GM12891 (cell line): ENCODE measurements around the gene FBN2.
"Not testable (repeated sequence)": the region's sequence is repeated elsewhere in the genome, so short reads cannot be mapped to it uniquely, and the experiment has no call there.

ENCODE experiments used
- DNase-seq: peaks from one replicate; pipeline ENCODE4 v3.0.0; 2011; ENCODE audit warnings: low spot score; ENCODE audit not compliant: insufficient read length
- FAIRE-seq: peaks from 2 replicates; lab custom pipeline; 2011; peaks lifted over from hg19 to GRCh38; lab: Jason Lieb, UNC
- PAX5 ChIP-seq: IDR thresholded peaks from 2 replicates; pipeline ENCODE4 v1.6.1; 2011; ENCODE audit warnings: low read length, moderate library complexity, mild to moderate bottlenecking; ENCODE audit not compliant: insufficient read depth, severe bottlenecking
- POLR2A ChIP-seq: IDR thresholded peaks from 2 replicates; pipeline ENCODE4 v1.6.1; 2011; ENCODE audit warnings: low read depth, low read length, control low read depth
- POLR2AphosphoS5 ChIP-seq: IDR thresholded peaks from 2 replicates; pipeline ENCODE4 v1.6.1; 2011; ENCODE audit warnings: low read depth, low read length, control low read depth
- POU2F2 ChIP-seq: IDR thresholded peaks from 2 replicates; pipeline ENCODE4 v1.6.1; 2011; ENCODE audit warnings: low read depth, mild to moderate bottlenecking, control low read depth, low read length, moderate library complexity
- SPI1 ChIP-seq: IDR thresholded peaks from 2 replicates; pipeline ENCODE4 v1.6.1; 2011; ENCODE audit warnings: low read depth, low read length, control low read depth
- TAF1 ChIP-seq: IDR thresholded peaks from 2 replicates; pipeline ENCODE4 v1.6.1; 2011; ENCODE audit warnings: low read depth, low read length, control low read depth

FBN2 gene

DNA sequence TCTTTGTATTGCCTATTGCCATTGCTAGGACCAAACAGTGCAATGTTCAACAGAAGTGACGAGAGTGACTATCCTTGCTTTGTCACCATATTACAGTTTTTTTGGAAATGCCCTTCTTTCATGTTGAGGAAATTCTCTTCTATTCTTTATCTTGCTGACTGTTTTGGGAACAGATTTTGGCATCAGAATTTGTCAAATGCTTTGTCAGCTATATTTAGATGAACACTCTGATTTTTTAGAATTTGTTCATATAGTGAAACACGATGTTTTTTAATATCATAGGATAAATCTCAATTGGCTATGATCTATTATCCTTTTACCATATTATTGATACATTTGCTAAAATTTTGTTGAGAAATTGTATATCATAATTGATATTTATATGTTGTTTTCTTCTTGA is 31.4 kb downstream of the FBN2 start:
- FAIRE-seq, result no peak
- no peak for DNase-seq
- TF ChIP-seq POLR2AphosphoS5 (no peak), PAX5 (no peak), SPI1 (no peak), TAF1 (no peak), POLR2A (no peak), POU2F2 (no peak)

- not testable (repeated sequence) for DNase-seq, FAIRE-seq
Measured at GRCh38 chr5:128503727-128504126, 34.3 kb downstream of the FBN2 start.

DNA sequence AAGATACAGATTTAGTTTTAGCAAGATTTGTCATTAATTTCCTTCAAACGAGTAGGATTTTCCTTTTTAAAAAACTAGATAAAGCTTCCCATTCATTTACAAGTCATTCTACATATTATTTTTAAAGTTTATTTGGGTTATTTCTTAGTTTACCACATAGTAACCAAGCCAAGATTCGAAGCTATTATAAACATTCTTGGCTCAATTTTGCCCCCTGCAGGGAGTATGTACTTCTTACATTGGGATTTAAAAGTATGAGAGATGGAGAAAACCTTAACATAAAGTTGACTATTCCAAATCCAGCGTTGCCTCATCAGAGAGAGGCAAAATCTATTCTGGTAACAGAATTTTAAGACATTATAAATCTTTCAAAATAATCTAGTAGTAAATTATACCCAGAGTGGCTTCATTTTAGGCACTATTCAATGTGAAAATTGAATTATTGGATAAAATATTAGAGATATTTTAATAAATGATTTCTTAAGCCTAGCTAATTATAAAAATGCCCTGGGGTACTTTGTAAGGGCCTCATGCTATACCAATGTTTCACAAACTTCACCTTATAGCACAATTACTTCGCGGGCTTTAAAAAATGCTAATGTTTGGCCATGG is 39.1 kb downstream of the FBN2 start:
- DNase-seq (no peak), FAIRE-seq (no peak)
- TF ChIP-seq PAX5, result no peak
- TF ChIP-seq POLR2AphosphoS5, result no peak
- no peak for TF ChIP-seq POLR2A
- TF ChIP-seq POU2F2, result no peak
- no peak for TF ChIP-seq TAF1
- no peak for TF ChIP-seq SPI1

- FAIRE-seq (no peak), DNase-seq (no peak)
- TF ChIP-seq TAF1 (no peak), POLR2AphosphoS5 (no peak), POLR2A (no peak), SPI1 (no peak), PAX5 (no peak), POU2F2 (no peak)
Measured at GRCh38 chr5:128494516-128494915, 43.5 kb downstream of the FBN2 start.

GRCh38 chr5:128493657-128494329 is 44.3 kb downstream of the FBN2 start:
- no peak for TF ChIP-seq POLR2AphosphoS5
- no peak for TF ChIP-seq PAX5
- TF ChIP-seq TAF1, result no peak
- no peak for TF ChIP-seq POU2F2
- TF ChIP-seq POLR2A, result no peak
- no peak for TF ChIP-seq SPI1
- no peak for FAIRE-seq
- no peak for DNase-seq

- FAIRE-seq, result no peak
- no peak for DNase-seq
- TF ChIP-seq POLR2A (no peak), TAF1 (no peak), POU2F2 (no peak), SPI1 (no peak), POLR2AphosphoS5 (no peak), PAX5 (no peak)
Measured at GRCh38 chr5:128491291-128491690, 46.8 kb downstream of the FBN2 start.

DNA sequence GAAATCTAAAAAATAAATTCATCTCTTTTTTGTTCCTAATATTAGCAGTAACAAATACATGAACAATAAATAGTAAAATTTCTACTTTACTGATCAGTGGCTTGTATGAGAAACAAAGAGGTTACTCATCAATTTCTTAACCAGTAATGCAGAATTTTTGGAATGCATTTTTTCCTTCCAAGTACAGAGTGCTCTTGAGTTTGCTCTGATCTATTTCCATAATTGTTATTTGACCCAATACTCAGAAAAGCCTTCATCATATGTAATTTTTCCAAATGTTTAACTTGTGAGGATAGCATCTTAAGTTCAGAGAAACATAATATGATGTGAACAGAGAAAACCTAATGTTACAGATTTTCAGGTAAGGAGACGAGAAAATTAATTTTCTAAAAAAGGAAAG is 47.3 kb downstream of the FBN2 start:
- TF ChIP-seq POLR2AphosphoS5, result no peak
- no peak for TF ChIP-seq PAX5
- no peak for TF ChIP-seq POLR2A
- TF ChIP-seq TAF1, result no peak
- no peak for TF ChIP-seq POU2F2
- no peak for TF ChIP-seq SPI1

GRCh38 chr5:128487041-128487440 is 51.0 kb downstream of the FBN2 start:
- TF ChIP-seq PAX5 (no peak), POLR2A (no peak), POU2F2 (no peak), SPI1 (no peak), POLR2AphosphoS5 (no peak), TAF1 (no peak)
- no peak for DNase-seq
- FAIRE-seq, result no peak

More for the DNA sequence above, 47.3 kb downstream of the FBN2 start:
- FAIRE-seq, result no peak
- DNase-seq, result no peak

DNA sequence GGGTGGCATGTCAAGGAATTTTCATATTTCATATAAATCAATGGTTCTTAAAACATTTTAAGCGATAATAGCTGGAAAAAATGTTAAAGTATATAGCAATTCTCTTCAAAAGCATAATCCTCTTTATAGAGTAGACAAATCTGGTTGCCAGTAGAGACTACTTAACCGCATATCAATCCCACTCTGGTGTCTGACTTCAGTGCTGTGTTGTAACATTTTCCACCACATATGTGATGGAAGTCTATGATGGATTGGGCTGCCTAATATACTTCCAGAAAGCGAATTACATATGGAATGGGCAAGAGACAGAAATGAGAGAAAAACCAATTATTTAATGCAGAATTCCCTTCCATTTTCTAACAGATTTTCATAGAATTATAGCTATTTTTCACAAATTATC is 54.3 kb downstream of the FBN2 start:
- no peak for FAIRE-seq
- TF ChIP-seq POLR2A (no peak), PAX5 (no peak), SPI1 (no peak), TAF1 (no peak), POU2F2 (no peak), POLR2AphosphoS5 (no peak)
- no peak for DNase-seq
